ENCODE data around the gene MAPKBP1. TPM values are rescaled to one million over a fixed set of nuclear protein-coding genes. Genes with fewer than 3 reads are reported as not detected.

MAPKBP1 gene
- total RNA-seq, 1 experiment from 2014 or later, result 16.2 TPM

DNA sequence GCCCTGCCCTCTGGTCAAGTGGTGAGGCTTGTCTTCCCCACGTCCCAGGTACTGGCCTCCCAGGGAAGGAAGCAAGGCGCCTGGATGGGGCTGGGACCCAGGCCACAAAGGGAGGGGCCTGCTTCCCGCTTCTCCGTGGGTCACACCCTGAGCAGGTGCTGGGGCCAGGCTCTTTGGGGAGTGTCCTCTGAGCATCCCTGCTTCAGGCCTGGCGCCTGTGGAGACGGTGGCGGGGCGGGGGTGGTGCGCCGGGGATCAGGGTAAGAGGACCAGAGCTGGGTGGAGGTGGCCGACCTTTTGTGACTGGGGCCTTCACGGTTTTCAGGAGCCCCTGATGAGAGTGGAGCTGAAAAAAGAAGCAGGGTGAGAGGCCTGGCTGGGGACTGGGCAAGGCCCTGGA is 67.9 kb downstream of the MAPKBP1 start:
- Mint-ChIP-seq H3K4me3 (ENCODE audit: unreplicated experiment) (no peak overlapping the region), H3K27me3 (ENCODE audit: insufficient read depth, unreplicated experiment) (no peaks in the 10 kb centered on the region), H3K9me3 (ENCODE audit: unreplicated experiment) (no peaks in the 10 kb centered on the region), H3K36me3 (ENCODE audit: insufficient read depth, unreplicated experiment) (no peaks in the 10 kb centered on the region), H3K27ac (ENCODE audit: unreplicated experiment) (no peak overlapping the region), H3K4me1 (ENCODE audit: low read depth, unreplicated experiment) (no peaks in the 10 kb centered on the region)
- no peaks in the 10 kb centered on the region; the same call in 1 of the 2 replicates for H3K36me3 ChIP-seq (ENCODE audit: control insufficient read depth, insufficient read depth, low read length)
- no peak overlapping the region for H3K4me3 ChIP-seq (ENCODE audit: low read depth, low read length)
- no peaks in the 10 kb centered on the region for H3K4me1 ChIP-seq
- no TSS peak for BruUV-seq (replicated peaks)
- TF ChIP-seq, protein P1, sequence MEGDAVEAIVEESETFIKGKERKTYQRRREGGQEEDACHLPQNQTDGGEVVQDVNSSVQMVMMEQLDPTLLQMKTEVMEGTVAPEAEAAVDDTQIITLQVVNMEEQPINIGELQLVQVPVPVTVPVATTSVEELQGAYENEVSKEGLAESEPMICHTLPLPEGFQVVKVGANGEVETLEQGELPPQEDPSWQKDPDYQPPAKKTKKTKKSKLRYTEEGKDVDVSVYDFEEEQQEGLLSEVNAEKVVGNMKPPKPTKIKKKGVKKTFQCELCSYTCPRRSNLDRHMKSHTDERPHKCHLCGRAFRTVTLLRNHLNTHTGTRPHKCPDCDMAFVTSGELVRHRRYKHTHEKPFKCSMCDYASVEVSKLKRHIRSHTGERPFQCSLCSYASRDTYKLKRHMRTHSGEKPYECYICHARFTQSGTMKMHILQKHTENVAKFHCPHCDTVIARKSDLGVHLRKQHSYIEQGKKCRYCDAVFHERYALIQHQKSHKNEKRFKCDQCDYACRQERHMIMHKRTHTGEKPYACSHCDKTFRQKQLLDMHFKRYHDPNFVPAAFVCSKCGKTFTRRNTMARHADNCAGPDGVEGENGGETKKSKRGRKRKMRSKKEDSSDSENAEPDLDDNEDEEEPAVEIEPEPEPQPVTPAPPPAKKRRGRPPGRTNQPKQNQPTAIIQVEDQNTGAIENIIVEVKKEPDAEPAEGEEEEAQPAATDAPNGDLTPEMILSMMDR (IDR thresholded peaks at IDR 0.05; ENCODE audit: insufficient read depth in 1 of 2, low read depth in 1 of 2, low read length in 1 of 2, severe bottlenecking in 1 of 2, unreplicated experiment in 1 of 2), result no peak
- intact Hi-C loops (cut with micrococcal nuclease; ENCODE audit: unreplicated experiment), result no loop called here
- H3K27me3 ChIP-seq (replicated peaks; ENCODE audit: control insufficient read depth, insufficient read depth, low read length), result no peaks in the 10 kb centered on the region
- ChIA-PET CTCF (no interaction called here), POLR2A (no interaction called here)
- H3K9me3 ChIP-seq, result no peaks in the 10 kb centered on the region
- DNase-seq, result no peak

DNA sequence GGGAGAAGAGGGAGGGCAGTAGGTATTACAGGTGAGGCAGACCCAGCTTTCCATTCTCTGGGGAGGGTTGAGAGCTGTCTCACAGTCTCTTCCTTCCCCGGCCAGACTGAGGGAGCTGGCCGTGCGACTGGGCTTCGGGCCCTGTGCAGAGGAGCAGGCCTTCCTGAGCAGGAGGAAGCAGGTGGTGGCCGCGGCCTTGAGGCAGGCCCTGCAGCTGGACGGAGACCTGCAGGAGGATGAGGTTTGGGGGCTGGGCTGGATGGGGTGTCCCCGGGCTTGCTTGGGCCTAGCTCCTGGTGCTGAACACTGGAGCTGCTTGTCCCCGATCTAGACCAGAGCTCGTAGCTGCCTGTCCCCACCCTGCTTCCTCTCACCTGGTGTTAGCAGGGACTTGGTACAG is 69.3 kb downstream of the MAPKBP1 start:
- Mint-ChIP-seq H3K4me3 (ENCODE audit: unreplicated experiment) (no peak overlapping the region), H3K36me3 (ENCODE audit: insufficient read depth, unreplicated experiment) (no peaks in the 10 kb centered on the region), H3K9me3 (ENCODE audit: unreplicated experiment) (no peaks in the 10 kb centered on the region), H3K4me1 (ENCODE audit: low read depth, unreplicated experiment) (no peaks in the 10 kb centered on the region), H3K27me3 (ENCODE audit: insufficient read depth, unreplicated experiment) (no peaks in the 10 kb centered on the region), H3K27ac (ENCODE audit: unreplicated experiment) (no peak overlapping the region)
- ChIA-PET POLR2A (interaction anchor here (0.5 kb wide), 1 partner anchor 52 kb away, joined by 3 read pairs; no protein-coding TSS in a partner anchor), CTCF (interaction anchor here (0.6 kb wide), 1 partner anchor 607 kb away, joined by 3 read pairs; no protein-coding TSS in a partner anchor)
- Histone ChIP-seq H3K4me1 (no peaks in the 10 kb centered on the region), H3K27me3 (replicated peaks; ENCODE audit: control insufficient read depth, insufficient read depth, low read length) (no peaks in the 10 kb centered on the region), H3K9me3 (no peaks in the 10 kb centered on the region), H3K4me3 (ENCODE audit: low read depth, low read length) (no peak overlapping the region), H3K36me3 (ENCODE audit: control insufficient read depth, insufficient read depth, low read length) (no peaks in the 10 kb centered on the region; the same call in 1 of the 2 replicates)
- TF ChIP-seq, protein P1 (IDR thresholded peaks at IDR 0.05; ENCODE audit: insufficient read depth in 1 of 2, low read depth in 1 of 2, low read length in 1 of 2, severe bottlenecking in 1 of 2, unreplicated experiment in 1 of 2), result no peak
- no peak for DNase-seq
- BruUV-seq (replicated peaks), result no TSS peak
- intact Hi-C loops (cut with micrococcal nuclease; ENCODE audit: unreplicated experiment), result no loop called here

DNA sequence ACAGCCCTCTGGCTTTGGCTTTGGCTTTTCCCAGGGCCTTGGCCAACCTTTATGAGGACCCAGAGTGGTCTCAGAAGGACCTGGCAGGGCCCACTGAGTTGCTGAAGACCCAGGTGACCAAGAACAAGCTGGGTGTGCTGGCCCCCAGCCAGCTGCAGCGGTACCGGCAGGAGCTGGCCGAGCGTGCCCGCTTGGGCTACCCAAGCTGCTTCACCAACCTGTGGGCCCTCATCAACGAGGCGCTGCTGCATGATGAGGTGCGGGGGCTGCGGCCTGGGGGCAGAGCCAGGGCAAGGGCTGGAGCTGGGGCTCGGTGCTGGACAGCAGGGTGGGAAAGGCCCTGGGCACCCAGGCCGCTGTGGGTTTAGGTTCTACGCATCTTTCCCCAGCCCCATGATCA is 70.5 kb downstream of the MAPKBP1 start:
- Mint-ChIP-seq H3K9me3 (ENCODE audit: unreplicated experiment) (no peaks in the 10 kb centered on the region), H3K4me1 (ENCODE audit: low read depth, unreplicated experiment) (no peaks in the 10 kb centered on the region), H3K27me3 (ENCODE audit: insufficient read depth, unreplicated experiment) (no peaks in the 10 kb centered on the region), H3K4me3 (ENCODE audit: unreplicated experiment) (no peak overlapping the region), H3K27ac (ENCODE audit: unreplicated experiment) (no peak overlapping the region), H3K36me3 (ENCODE audit: insufficient read depth, unreplicated experiment) (no peaks in the 10 kb centered on the region)
- no peaks in the 10 kb centered on the region; the same call in 1 of the 2 replicates for H3K36me3 ChIP-seq (ENCODE audit: control insufficient read depth, insufficient read depth, low read length)
- TF ChIP-seq, protein P1 (IDR thresholded peaks at IDR 0.05; ENCODE audit: insufficient read depth in 1 of 2, low read depth in 1 of 2, low read length in 1 of 2, severe bottlenecking in 1 of 2, unreplicated experiment in 1 of 2), result no peak
- BruUV-seq (replicated peaks), result no TSS peak
- intact Hi-C loops (cut with micrococcal nuclease; ENCODE audit: unreplicated experiment), result no loop called here
- CTCF ChIA-PET, result interaction anchor here (0.6 kb wide), 1 partner anchor 57 kb away, joined by 4 read pairs; no protein-coding TSS in a partner anchor
- DNase-seq, result no peak
- no peaks in the 10 kb centered on the region for H3K9me3 ChIP-seq
- no peaks in the 10 kb centered on the region for H3K4me1 ChIP-seq
- H3K27me3 ChIP-seq (replicated peaks; ENCODE audit: control insufficient read depth, insufficient read depth, low read length), result no peaks in the 10 kb centered on the region
- POLR2A ChIA-PET, result no interaction called here
- H3K4me3 ChIP-seq (ENCODE audit: low read depth, low read length), result no peak overlapping the region
